Endothelial cell of umbilical vein (primary cell): Measurements from ENCODE around the gene FLT3. TPM values are rescaled to one million over a fixed set of nuclear protein-coding genes. Genes with fewer than 3 reads are reported as not detected.

Source experiments
- Bru-seq: library from RNA; stranded (reverse); fragments of 400-500 nt; gene quantifications from one replicate; lab custom pipeline; 2021; lab: Mats Ljungman, UMichigan
- BruChase-seq, 2 experiments: library from RNA; stranded (reverse); fragments of 400-500 nt; gene quantifications; one replicate each; lab custom pipeline; 2021; lab: Mats Ljungman, UMichigan
- BruUV-seq: library from RNA; stranded (reverse); fragments of 400-500 nt; replicated peaks from 2 replicates; lab custom pipeline; 2021; lab: Mats Ljungman, UMichigan
- CTCF ChIA-PET: fragments of 300-600, 350-600 bp; sonication (Branson Sonifier 250); formaldehyde crosslinking; loops from one replicate; lab custom pipeline; 2021; ENCODE audit warnings: antibody characterized with exemption, inconsistent platforms; lab: Charles Lee
- POLR2A ChIA-PET: fragments of 300-600, 350-600 bp; sonication (Branson Sonifier 250); formaldehyde crosslinking; loops from one replicate; lab custom pipeline; 2021; ENCODE audit warnings: antibody characterized with exemption, inconsistent platforms; lab: Charles Lee
- DNase-seq: peaks from one replicate; pipeline ENCODE4 v3.0.0-alpha.2; 2011; ENCODE audit warnings: low read depth, low spot score
- FAIRE-seq: peaks from 2 replicates; lab custom pipeline; 2011; peaks lifted over from hg19 to GRCh38; lab: Jason Lieb, UNC
- H2AFZ ChIP-seq: 2 replicates; pipeline ENCODE4 v1.6.0; 2012; ENCODE audit warnings: low read depth, low read length, control low read depth, inconsistent platforms
- H3K27ac ChIP-seq: 2 replicates; pipeline ENCODE4 v1.5.1; 2011; ENCODE audit warnings: low read depth, mild to moderate bottlenecking, control low read depth, low read length, moderate library complexity; ENCODE audit not compliant: insufficient read depth
- H3K27me3 ChIP-seq, 2 experiments: 2 replicates each; pipeline versions ENCODE4 v1.6.0 to v1.6.1; 2011; ENCODE audit warnings: low read length in 2 of 2, mixed read lengths in 1 of 2; ENCODE audit not compliant: control insufficient read depth in 2 of 2, insufficient read depth in 2 of 2
- H3K36me3 ChIP-seq, 2 experiments: 2 replicates in 1 of 2; 3 replicates in 1 of 2; pipeline ENCODE4 v1.5.1; 2011; ENCODE audit warnings: low read length in 2 of 2, mild to moderate bottlenecking in 1 of 2, moderate library complexity in 1 of 2; ENCODE audit not compliant: control insufficient read depth in 2 of 2, insufficient read depth in 2 of 2; ENCODE audit errors: extremely low read depth in 1 of 2
- H3K4me1 ChIP-seq: 3 replicates; pipeline ENCODE4 v1.5.1; 2011; ENCODE audit warnings: mild to moderate bottlenecking, low read length; ENCODE audit not compliant: control insufficient read depth, insufficient read depth; ENCODE audit errors: extremely low read depth
- H3K4me2 ChIP-seq: 2 replicates; pipeline ENCODE4 v1.6.1; 2011; ENCODE audit warnings: low read length, control low read depth, mixed read lengths; ENCODE audit not compliant: insufficient read depth
- H3K4me3 ChIP-seq, 3 experiments: fragments of 200-600 bp in 1 of 3; sonication (generic), shearing (Covaris generic) in 1 of 3; replicated peaks in 1 of 3; 2 replicates each; pipeline ENCODE4 v1.5.1; 2011 to 2016; ENCODE audit warnings: control low read depth in 3 of 3, low read length in 3 of 3, mild to moderate bottlenecking in 2 of 3, inconsistent platforms in 1 of 3, low read depth in 1 of 3, moderate library complexity in 1 of 3; ENCODE audit not compliant: insufficient read depth in 1 of 3
- H3K79me2 ChIP-seq: 2 replicates; pipeline ENCODE4 v1.6.0; 2012; ENCODE audit warnings: low read length, inconsistent platforms; ENCODE audit not compliant: control insufficient read depth, insufficient read depth
- H3K9ac ChIP-seq: replicated peaks from 2 replicates; pipeline ENCODE3; 2011; ENCODE audit warnings: low read length, control low read depth; ENCODE audit not compliant: insufficient read depth; ENCODE audit errors: extremely low read depth
- H3K9me1 ChIP-seq: replicated peaks from 3 replicates; pipeline ENCODE4 v1.6.0; 2011; ENCODE audit warnings: mild to moderate bottlenecking, low read length; ENCODE audit not compliant: control insufficient read depth, insufficient read depth; ENCODE audit errors: extremely low read depth
- H3K9me3 ChIP-seq: replicated peaks from 2 replicates; pipeline ENCODE4 v1.5.1; 2012; ENCODE audit warnings: low read length, inconsistent platforms; ENCODE audit not compliant: control insufficient read depth, insufficient read depth
- H4K20me1 ChIP-seq: replicated peaks from 2 replicates; pipeline ENCODE3; 2011; ENCODE audit warnings: mild to moderate bottlenecking, low read length; ENCODE audit not compliant: control insufficient read depth, insufficient read depth; ENCODE audit errors: extremely low read depth
- EZH2 ChIP-seq: IDR thresholded peaks from 2 replicates; pipeline ENCODE4 v1.6.1; 2012; ENCODE audit warnings: borderline replicate concordance, low read depth, mild to moderate bottlenecking, moderate library complexity, low read length, inconsistent platforms; ENCODE audit not compliant: severe bottlenecking
- FOS ChIP-seq: IDR thresholded peaks from 2 replicates; pipeline ENCODE4 v1.6.1; 2011; ENCODE audit warnings: mild to moderate bottlenecking, low read length, moderate library complexity, borderline replicate concordance; ENCODE audit not compliant: insufficient read depth
- GATA2 ChIP-seq: IDR thresholded peaks from 2 replicates; pipeline ENCODE4 v1.7.0; 2011; ENCODE audit warnings: low read depth, mild to moderate bottlenecking, moderate library complexity, mixed read lengths, low read length; ENCODE audit not compliant: insufficient read length, insufficient read depth
- JUN ChIP-seq: IDR thresholded peaks from 2 replicates; pipeline ENCODE4 v1.6.1; 2011; ENCODE audit warnings: borderline replicate concordance, low read depth; ENCODE audit not compliant: insufficient read length, insufficient read depth
- MAX ChIP-seq: IDR thresholded peaks from 2 replicates; pipeline ENCODE4 v1.6.1; 2011; ENCODE audit not compliant: insufficient read depth, insufficient read length
- MYC ChIP-seq: IDR thresholded peaks from one replicate; pipeline ENCODE4 v1.6.1; 2011; ENCODE audit warnings: mild to moderate bottlenecking, low read depth, low read length
- POLR2A ChIP-seq: IDR thresholded peaks from 2 replicates; pipeline ENCODE4 v1.6.1; 2012; ENCODE audit warnings: low read depth, mild to moderate bottlenecking, control low read depth, low read length
- POLR2AphosphoS5 ChIP-seq: IDR thresholded peaks from 2 replicates; pipeline ENCODE4 v1.6.1; 2012; ENCODE audit warnings: low read depth, mild to moderate bottlenecking, control low read depth, low read length, moderate library complexity; ENCODE audit not compliant: insufficient read depth
- dilution Hi-C: fragments of 300-500 bp; cut with MboI; formaldehyde crosslinking; loops from one replicate; pipeline ENCODE4 v1.15.0; 2019; ENCODE audit warnings: low sequenced_read_pairs; ENCODE audit not compliant: extremely low pct_ligation_motif_present
- intact Hi-C: fragments of 100-400 bp; cut with micrococcal nuclease; formaldehyde crosslinking; loops from one replicate; pipeline ENCODE4 v1.10.0; 2022
- long read RNA-seq: library from polyadenylated mRNA; stranded (forward); transcript quantifications from one replicate; pipeline ENCODE4 v2.0.0, GENCODE V29; 2021
- polyA minus RNA-seq, 3 experiments: library from RNA; depleted of rRNA, polyadenylated mRNA; stranded (reverse); fragments of >200 nt; gene quantifications; 1 replicate in 1 of 3; 2 replicates in 2 of 3; pipeline ENCODE4 v1.2.3, GENCODE V29; 2011
- polyA plus RNA-seq, 4 experiments: library from polyadenylated mRNA; depleted of rRNA in 3 of 4; stranded (reverse) in 3 of 4; unstranded in 1 of 4; fragments of >200 nt; gene quantifications; 2 replicates each; pipeline versions ENCODE4 v1.2.1 to v1.2.3, GENCODE V29; 2011 to 2012; ENCODE audit warnings: missing spikeins in 1 of 4
- total RNA-seq: library from RNA; stranded (reverse); gene quantifications from 2 replicates; pipeline ENCODE4 v1.2.3, GENCODE V29; 2021

The FLT3 gene
- total RNA-seq (not detected in 2 replicates), polyA plus RNA-seq (0.03 TPM in 1 of 2 replicates, not detected in the other), polyA minus RNA-seq (not detected in 2 replicates), Bru-seq, nascent RNA (percentile 5 among the genes with signal in this experiment), BruChase-seq, experiment 1, labeled RNA remaining after a 6-hour chase (percentile 6 among the genes with signal in this experiment), BruChase-seq, experiment 2, labeled RNA remaining after a 2-hour chase (percentile 6 among the genes with signal in this experiment)
- polyA plus RNA-seq (2011; cell fraction: cytosol; rRNA removed), result not detected in 2 replicates
- polyA plus RNA-seq (2011; cell fraction: nucleus; rRNA removed), result not detected in 2 replicates
- not detected in 2 replicates for polyA plus RNA-seq (2012)
- polyA minus RNA-seq (2011; cell fraction: cytosol; rRNA and poly(A)+ RNA removed), result not detected
- not detected in 2 replicates for polyA minus RNA-seq (2011; cell fraction: nucleus; rRNA and poly(A)+ RNA removed)
- long read RNA-seq, result 0 reads

DNA sequence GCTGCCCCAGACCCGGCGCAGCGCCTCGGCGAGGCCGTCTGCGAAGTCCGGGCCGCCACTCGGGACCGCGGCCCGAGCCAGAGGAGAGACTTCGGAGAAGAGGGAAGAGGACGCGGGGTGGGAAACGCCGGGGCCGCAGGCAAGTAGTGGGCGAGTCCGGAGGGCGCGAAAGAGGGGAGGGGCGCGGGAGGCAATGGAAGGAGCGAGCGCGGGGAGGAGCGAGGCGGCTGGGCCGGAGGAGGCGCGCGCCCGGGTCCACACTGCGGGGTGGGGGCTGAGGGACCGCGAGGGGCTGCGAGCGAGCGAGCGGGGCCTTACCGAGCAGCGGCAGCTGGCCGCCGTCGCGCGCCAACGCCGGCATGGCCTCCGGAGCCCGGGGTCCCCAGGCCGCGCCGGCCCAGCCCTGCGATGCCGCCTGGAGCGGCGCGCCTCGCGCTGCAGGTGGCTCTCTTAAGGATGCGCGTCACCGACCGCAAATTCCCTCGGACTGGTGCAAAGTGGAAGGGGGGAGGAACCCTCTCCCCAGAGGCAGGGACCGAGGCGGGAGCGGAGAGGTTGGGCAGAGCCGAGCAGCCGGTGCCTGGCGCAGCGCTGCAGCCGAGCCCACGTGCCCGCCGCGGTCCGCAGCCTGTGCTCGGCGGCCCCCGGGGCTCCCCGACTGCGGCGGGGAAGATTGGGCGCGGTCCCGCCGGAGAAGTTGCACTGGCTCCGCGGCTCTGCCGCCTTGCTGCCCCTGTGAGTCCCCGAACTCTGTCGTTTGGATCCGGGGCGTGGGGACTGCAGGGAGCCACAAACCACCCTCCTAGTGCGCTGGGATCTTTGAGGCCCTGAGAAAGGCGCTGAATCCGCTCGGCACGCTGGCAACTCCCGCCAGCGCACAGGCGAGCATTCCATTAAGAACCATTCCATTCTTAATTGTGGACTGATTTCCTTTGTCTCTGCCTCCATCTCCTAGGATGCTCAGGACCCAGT, at the start of gene FLT3:
TSS of gene FLT3 (minus strand) at position 427 of the 972 bp plus-strand sequence. CDS start at position 361, 66 bp downstream.
- no peaks in the 10 kb centered on the region for H3K9me3 ChIP-seq
- no peak within 1 kb of the TSS for H3K27ac ChIP-seq
- DNase-seq, result peak; percentile 10
- H3K4me2 ChIP-seq, result peak within 1 kb of the TSS; percentile 34
- peaks cover 36 to 68% of the 10 kb centered on the region in 2 experiments for H3K27me3 ChIP-seq
- no peaks in the 10 kb centered on the region for H3K36me3 ChIP-seq
- TF ChIP-seq POLR2AphosphoS5 (no peak), POLR2A (no peak), FOS (no peak), GATA2 (no peak), MYC (no peak), JUN (no peak), MAX (no peak), EZH2 (peak; percentile 67)
- FAIRE-seq, result no peak
- dilution Hi-C loops (no loop called here), intact Hi-C loops (no loop called here)
- H4K20me1 ChIP-seq, result no peaks in the 10 kb centered on the region
- no TSS peak for BruUV-seq
- peaks cover 6% of the 10 kb centered on the region for H3K4me1 ChIP-seq
- H3K4me3 ChIP-seq, result peak within 1 kb of the TSS in 1 of 3 experiments; percentile 26
- POLR2A ChIA-PET, result no interaction called here
- no peak within 1 kb of the TSS for H3K9ac ChIP-seq
- no peaks in the 10 kb centered on the region for H3K9me1 ChIP-seq
- H3K79me2 ChIP-seq, result no peaks in the 10 kb centered on the region
- CTCF ChIA-PET, result interaction anchor here (1.0 kb wide), 1 partner anchor 578 kb away, joined by 3 read pairs; no protein-coding TSS in a partner anchor
- H2AFZ ChIP-seq, result peak within 1 kb of the TSS; percentile 31
